K562 (cell line): Measurements from ENCODE around the gene FAM24A. TPM values are rescaled to one million over a fixed set of nuclear protein-coding genes. Genes with fewer than 3 reads are reported as not detected.
A peak's percentile ranks its signal among the peaks of the same experiment; 100 is the strongest.

Experiments
- BCL6 ChIP-seq: fragments of 250-450 bp; sonication (Bioruptor Pico); IDR thresholded peaks from 2 replicates; pipeline ENCODE4 v1.4.0; 2020
- CHD4 ChIP-seq: fragments of 200-600 bp; sonication (generic); IDR thresholded peaks from 3 replicates; pipeline ENCODE4 v1.6.1; 2012; ENCODE audit warnings: low read depth, mild to moderate bottlenecking, mixed read lengths, low read length, inconsistent platforms; ENCODE audit not compliant: insufficient read depth, insufficient replicate concordance, poor library complexity, severe bottlenecking
- CREBBP ChIP-seq: IDR thresholded peaks from one replicate; pipeline ENCODE4 v1.6.1; 2012; ENCODE audit warnings: low read depth, mild to moderate bottlenecking, control low read depth, inconsistent platforms, low read length
- FOXJ2 ChIP-seq: fragments of 200-800 bp; sonication (Bioruptor generic); IDR thresholded peaks from 2 replicates; pipeline ENCODE4 v1.6.1; 2016; ENCODE audit warnings: missing genetic modification characterization, missing compliant biosample characterization
- GATAD2B ChIP-seq: fragments of 450-650 bp; IDR thresholded peaks from 2 replicates; pipeline ENCODE4 v1.6.1; 2017; ENCODE audit warnings: mild to moderate bottlenecking, borderline replicate concordance
- LEF1 ChIP-seq: fragments of 450-650 bp; IDR thresholded peaks from 2 replicates; pipeline ENCODE4 v1.6.1; 2016; ENCODE audit warnings: mild to moderate bottlenecking
- MAFG ChIP-seq: fragments of 450-650 bp; conservative IDR thresholded peaks from 2 replicates; pipeline ENCODE4 v1.6.1; 2016; ENCODE audit warnings: missing genetic modification characterization, missing compliant biosample characterization
- MIER1 ChIP-seq: fragments of 450-650 bp; IDR thresholded peaks from 2 replicates; pipeline ENCODE4 v1.6.1; 2016; ENCODE audit warnings: antibody characterized with exemption, mild to moderate bottlenecking, low read depth
- NBN ChIP-seq: fragments of 450-650 bp; IDR thresholded peaks from 2 replicates; pipeline ENCODE4 v1.6.1; 2016; ENCODE audit warnings: low read depth, mild to moderate bottlenecking
- PHF21A ChIP-seq: fragments of 450-650 bp; IDR thresholded peaks from 2 replicates; pipeline ENCODE4 v1.6.1; 2017; ENCODE audit warnings: low read depth, borderline replicate concordance
- RBM34 ChIP-seq: fragments of 200-400 bp; formaldehyde crosslinking; IDR thresholded peaks from 2 replicates; pipeline ENCODE4 v1.6.1; 2018; ENCODE audit warnings: low read length, borderline replicate concordance; ENCODE audit not compliant: insufficient read depth
- SMAD2 ChIP-seq: fragments of 150-350 bp; IDR thresholded peaks from 2 replicates; pipeline ENCODE4 v1.6.1; 2014; ENCODE audit warnings: low read depth, mild to moderate bottlenecking, low read length
- TAF1 ChIP-seq: IDR thresholded peaks from 2 replicates; pipeline ENCODE4 v1.6.1; 2011; ENCODE audit warnings: mild to moderate bottlenecking, low read length, moderate library complexity; ENCODE audit not compliant: insufficient read depth, control insufficient read depth, severe bottlenecking; ENCODE audit errors: extremely low read depth
- TCF7 ChIP-seq: sonication (generic); IDR thresholded peaks from 2 replicates; pipeline ENCODE4 v1.6.1; 2016; ENCODE audit warnings: antibody characterized with exemption, borderline replicate concordance
- YBX1 ChIP-seq: fragments of 450-650 bp; IDR thresholded peaks from 2 replicates; pipeline ENCODE4 v1.7.1; 2016; ENCODE audit warnings: mild to moderate bottlenecking
- ZNF347 ChIP-seq: fragments of 450-650 bp; formaldehyde crosslinking; IDR thresholded peaks from 2 replicates; pipeline ENCODE4 v1.4.0; 2020; ENCODE audit warnings: low read depth, mild to moderate bottlenecking, moderate library complexity
- polyA plus RNA-seq, 8 experiments: library from polyadenylated mRNA; depleted of rRNA in 4 of 8; stranded (reverse) in 5 of 8; unstranded in 3 of 8; fragments of >200 nt; fragmentation: Nextera tagmentation in 2 of 8; fragmentation: Illumina TruSeq in 1 of 8; extraction: Ambion mirVana in 2 of 8; extraction: Trizol in 1 of 8; gene quantifications; 2 replicates each; pipeline versions ENCODE4 v1.2.1 to v1.2.3, GENCODE V29; 2011 to 2014; ENCODE audit warnings: inconsistent platforms in 1 of 8, missing spikeins in 1 of 8
- total RNA-seq, 7 experiments: library from RNA; depleted of rRNA in 6 of 7; stranded (reverse); fragments of >200 nt in 6 of 7; fragmentation: Illumina TruSeq in 2 of 7; extraction: Trizol in 2 of 7; gene quantifications; 2 replicates each; pipeline versions ENCODE4 v1.2.1 to v1.2.3, GENCODE V29; 2011 to 2021; ENCODE audit warnings: low replicate concordance in 1 of 7
- TF ChIP-seq, protein P1 (sequence below): fragments of 250-450 bp; sonication (Bioruptor Pico); IDR thresholded peaks from 2 replicates; pipeline ENCODE4 v1.4.0; 2020; ENCODE audit warnings: mild to moderate bottlenecking, moderate library complexity
- TF ChIP-seq, protein P2 (sequence below): fragments of 250-450 bp; sonication (Bioruptor Pico); IDR thresholded peaks from 2 replicates; pipeline ENCODE4 v1.9.0; 2021; ENCODE audit warnings: mild to moderate bottlenecking
- TF ChIP-seq, protein P3 (sequence below): fragments of 150-350 bp; conservative IDR thresholded peaks from 2 replicates; pipeline ENCODE4 v1.6.1; 2014; ENCODE audit warnings: low read length

FAM24A gene
- total and polyA plus RNA-seq, 9 of the 15 experiments (the other 6 are each of a cell fraction or from before 2014, with no cell fraction given): not detected

DNA sequence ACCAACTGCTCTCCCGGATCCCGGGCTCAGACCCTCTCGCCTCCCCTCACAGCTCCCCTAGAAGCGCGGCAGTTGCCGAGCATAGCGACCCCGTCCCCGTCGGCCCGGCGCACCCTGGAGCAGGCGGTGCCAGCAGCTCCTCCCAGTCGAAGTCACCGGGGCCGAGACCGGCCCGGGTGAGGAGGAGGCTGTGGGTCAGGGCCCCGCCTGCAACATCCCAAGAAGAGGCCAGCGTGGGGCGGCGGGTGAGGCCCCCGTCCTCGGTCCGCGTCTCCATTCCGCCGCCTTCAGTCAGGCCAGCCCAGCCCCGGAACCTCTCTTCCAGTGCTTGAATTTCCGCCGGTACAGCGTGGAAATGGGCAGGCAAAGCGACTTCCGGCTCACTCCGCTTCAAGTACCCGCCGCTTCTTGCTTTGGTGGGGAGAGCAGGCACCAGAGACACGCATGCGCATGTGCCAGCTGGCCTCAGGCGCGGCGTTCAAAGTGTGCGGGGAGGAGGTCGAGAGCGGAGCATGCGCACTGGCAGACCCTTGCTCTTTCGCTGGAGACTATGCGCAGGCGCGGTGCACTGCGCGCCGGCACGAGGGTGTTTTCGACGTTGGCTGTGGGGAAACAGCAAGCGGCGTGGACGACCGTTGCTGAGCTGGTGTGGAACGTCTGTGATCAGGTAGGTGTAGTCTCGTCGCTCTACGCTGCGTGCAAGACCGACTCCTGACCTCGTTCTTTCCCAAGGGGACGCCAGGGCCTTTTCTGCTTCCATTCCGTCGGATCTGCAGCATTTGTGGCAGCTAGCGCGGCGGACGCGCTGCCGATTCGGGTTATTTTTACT, 43.7 kb downstream of the FAM24A start, which contains the start of gene C10orf88 (continued):
- TF ChIP-seq, protein P1, sequence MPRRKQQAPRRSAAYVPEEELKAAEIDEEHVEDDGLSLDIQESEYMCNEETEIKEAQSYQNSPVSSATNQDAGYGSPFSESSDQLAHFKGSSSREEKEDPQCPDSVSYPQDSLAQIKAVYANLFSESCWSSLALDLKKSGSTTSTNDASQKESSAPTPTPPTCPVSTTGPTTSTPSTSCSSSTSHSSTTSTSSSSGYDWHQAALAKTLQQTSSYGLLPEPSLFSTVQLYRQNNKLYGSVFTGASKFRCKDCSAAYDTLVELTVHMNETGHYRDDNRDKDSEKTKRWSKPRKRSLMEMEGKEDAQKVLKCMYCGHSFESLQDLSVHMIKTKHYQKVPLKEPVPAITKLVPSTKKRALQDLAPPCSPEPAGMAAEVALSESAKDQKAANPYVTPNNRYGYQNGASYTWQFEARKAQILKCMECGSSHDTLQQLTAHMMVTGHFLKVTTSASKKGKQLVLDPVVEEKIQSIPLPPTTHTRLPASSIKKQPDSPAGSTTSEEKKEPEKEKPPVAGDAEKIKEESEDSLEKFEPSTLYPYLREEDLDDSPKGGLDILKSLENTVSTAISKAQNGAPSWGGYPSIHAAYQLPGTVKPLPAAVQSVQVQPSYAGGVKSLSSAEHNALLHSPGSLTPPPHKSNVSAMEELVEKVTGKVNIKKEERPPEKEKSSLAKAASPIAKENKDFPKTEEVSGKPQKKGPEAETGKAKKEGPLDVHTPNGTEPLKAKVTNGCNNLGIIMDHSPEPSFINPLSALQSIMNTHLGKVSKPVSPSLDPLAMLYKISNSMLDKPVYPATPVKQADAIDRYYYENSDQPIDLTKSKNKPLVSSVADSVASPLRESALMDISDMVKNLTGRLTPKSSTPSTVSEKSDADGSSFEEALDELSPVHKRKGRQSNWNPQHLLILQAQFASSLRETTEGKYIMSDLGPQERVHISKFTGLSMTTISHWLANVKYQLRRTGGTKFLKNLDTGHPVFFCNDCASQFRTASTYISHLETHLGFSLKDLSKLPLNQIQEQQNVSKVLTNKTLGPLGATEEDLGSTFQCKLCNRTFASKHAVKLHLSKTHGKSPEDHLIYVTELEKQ: no peak
- TF ChIP-seq MAFG (no peak), ZNF347 (CRISPR knock-in tag) (no peak), RBM34 (no peak), PHF21A (no peak), MIER1 (no peak), FOXJ2 (tag) (no peak), CREBBP (no peak), YBX1 (no peak), TCF7 (no peak), GATAD2B (no peak), SMAD2 (no peak), TAF1 (peak; percentile 84), NBN (0 out of 2 replicates have a peak, but pooled peaks have one; percentile 40), CHD4 (no peak), LEF1 (no peak), BCL6 (CRISPR knock-in tag) (no peak)
- TF ChIP-seq, protein P2, sequence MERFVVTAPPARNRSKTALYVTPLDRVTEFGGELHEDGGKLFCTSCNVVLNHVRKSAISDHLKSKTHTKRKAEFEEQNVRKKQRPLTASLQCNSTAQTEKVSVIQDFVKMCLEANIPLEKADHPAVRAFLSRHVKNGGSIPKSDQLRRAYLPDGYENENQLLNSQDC (CRISPR knock-in tag): no peak
- TF ChIP-seq, protein P3, sequence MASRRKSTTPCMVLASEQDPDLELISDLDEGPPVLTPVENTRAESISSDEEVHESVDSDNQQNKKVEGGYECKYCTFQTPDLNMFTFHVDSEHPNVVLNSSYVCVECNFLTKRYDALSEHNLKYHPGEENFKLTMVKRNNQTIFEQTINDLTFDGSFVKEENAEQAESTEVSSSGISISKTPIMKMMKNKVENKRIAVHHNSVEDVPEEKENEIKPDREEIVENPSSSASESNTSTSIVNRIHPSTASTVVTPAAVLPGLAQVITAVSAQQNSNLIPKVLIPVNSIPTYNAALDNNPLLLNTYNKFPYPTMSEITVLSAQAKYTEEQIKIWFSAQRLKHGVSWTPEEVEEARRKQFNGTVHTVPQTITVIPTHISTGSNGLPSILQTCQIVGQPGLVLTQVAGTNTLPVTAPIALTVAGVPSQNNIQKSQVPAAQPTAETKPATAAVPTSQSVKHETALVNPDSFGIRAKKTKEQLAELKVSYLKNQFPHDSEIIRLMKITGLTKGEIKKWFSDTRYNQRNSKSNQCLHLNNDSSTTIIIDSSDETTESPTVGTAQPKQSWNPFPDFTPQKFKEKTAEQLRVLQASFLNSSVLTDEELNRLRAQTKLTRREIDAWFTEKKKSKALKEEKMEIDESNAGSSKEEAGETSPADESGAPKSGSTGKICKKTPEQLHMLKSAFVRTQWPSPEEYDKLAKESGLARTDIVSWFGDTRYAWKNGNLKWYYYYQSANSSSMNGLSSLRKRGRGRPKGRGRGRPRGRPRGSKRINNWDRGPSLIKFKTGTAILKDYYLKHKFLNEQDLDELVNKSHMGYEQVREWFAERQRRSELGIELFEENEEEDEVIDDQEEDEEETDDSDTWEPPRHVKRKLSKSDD: no peak
